CD4-positive, alpha-beta T cell treated with Interleukin-12 subunit alpha and Interleukin-12 subunit beta, for 1 hour (primary cell): Measurements from ENCODE around the gene PAF1.
A peak's percentile ranks its signal among the peaks of the same experiment; 100 is the strongest.
"Not testable (repeated sequence)": the region's sequence is repeated elsewhere in the genome, so short reads cannot be mapped to it uniquely, and the experiment has no call there.

Source experiments
- DNase-seq: peaks from one replicate; pipeline ENCODE4 v3.0.0-alpha.2; 2020

PAF1 gene

GRCh38 chr19:39351537-39352064 lies 39.3 kb downstream of the PAF1 start:
- DNase-seq = peak; percentile 45

DNA sequence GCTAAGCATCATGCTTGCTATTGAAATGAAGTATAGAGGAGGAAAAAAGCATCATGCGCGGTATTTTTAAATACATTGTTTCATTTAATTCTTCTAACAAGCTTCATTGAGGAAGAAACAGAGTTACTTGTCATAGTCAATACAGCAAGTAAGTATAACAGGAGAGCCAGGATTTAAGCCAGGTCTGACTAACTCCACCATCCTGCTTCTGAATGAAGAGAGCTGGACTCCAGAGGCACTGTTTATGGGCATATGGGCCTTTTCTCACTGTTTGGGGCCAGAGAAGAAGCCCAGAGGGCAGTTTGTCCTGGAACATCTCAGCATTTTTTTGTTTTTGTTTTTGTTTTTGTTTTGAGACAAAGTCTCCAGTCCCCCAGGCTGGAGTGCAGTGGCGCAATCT lies 40.8 kb downstream of the PAF1 start:
- no peak for DNase-seq

DNA sequence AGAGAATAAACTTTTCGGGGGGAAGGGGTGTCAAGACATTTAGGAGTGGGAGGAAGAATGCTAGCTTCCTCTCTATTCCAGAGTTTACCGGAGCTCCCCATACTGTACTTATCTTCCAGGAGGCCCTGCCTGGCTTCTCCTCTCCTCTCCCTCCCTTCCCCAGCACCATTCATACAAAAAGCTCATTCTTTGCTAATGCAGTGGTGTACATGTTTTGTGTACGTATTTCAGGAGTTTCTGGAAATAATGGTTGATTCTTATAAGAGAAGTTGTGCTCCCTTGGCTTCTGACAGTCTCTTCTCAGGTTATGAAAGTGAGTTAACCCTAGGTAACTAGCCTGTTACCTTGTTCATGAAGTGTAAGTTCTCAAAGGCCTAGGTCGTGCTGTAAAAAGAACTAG lies 41.6 kb downstream of the PAF1 start:
- DNase-seq = no peak

DNA sequence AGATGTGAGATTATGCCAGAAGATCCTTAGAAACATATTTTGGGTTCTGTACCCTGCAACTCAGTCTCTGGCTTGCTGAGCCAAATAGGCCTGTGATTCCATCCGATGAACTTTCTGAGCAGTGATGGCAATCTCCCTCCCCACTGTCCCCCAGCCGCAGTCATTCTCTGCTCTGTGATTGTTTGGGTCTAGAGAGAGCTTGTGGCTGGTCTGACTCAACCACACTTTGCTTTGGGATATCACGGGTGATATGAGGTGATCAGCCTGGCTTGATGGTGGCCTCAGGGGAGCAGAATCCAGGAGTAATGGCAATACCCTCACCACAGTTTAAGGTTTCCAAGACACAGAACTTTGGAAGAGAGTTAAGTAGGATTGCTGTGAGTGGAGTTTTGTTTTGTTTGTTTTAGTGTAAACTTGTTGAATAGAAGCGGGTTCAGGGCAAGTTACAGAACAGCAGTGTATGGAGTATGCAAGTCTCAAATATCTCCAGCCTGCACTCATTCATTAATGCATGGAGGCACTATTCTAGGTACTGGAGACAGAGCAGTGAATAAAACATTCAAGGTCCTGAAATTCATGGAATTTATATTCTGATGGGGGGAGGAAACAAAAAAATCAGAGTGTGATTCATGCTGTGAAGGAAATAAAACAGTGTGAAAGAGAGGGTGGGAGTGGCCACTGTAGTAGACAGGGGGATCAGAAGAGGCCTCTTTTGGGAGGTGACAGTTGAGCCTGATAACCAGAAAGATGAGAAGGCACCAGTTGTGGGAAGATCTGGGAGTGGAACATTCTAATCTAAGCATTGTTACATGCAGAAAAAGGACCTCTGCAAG lies 43.4 kb downstream of the PAF1 start:
- no peak for DNase-seq

- DNase-seq = no peak
Measured at GRCh38 chr19:39345956-39346355, 45.0 kb downstream of the PAF1 start.

DNA sequence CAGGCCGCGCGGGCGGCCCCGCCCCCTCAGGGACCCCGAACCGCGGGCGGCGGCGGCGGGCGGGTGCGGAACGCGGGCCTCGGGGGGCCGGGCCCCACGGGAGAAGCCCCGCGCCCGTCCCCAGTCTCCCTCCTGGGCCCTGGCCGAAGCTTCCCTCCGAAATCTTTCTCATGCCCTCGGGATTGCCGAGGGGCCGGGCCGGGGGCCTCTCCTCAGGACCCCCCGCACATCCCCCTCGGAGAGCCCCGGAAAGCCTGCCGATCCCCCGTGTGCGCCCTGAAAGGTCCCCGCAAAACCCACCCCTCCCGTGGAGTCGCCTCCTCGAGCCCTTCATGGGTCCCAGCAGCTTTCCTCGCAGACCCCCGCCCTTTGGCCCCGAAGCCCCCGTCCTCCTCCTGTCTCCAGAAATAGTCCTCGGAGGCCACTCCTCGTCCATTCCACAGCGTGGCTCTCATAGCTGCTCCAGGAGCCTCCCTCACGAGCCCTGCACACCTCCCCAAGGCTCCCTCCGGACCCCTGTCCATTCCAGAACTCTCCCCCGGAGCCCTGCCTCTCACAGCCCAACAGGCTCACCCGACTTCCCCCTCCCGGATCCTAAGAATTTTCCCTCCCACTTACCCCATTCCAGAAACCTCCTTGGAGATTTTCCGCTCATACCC lies 48.1 kb downstream of the PAF1 start:
- DNase-seq = no peak

DNA sequence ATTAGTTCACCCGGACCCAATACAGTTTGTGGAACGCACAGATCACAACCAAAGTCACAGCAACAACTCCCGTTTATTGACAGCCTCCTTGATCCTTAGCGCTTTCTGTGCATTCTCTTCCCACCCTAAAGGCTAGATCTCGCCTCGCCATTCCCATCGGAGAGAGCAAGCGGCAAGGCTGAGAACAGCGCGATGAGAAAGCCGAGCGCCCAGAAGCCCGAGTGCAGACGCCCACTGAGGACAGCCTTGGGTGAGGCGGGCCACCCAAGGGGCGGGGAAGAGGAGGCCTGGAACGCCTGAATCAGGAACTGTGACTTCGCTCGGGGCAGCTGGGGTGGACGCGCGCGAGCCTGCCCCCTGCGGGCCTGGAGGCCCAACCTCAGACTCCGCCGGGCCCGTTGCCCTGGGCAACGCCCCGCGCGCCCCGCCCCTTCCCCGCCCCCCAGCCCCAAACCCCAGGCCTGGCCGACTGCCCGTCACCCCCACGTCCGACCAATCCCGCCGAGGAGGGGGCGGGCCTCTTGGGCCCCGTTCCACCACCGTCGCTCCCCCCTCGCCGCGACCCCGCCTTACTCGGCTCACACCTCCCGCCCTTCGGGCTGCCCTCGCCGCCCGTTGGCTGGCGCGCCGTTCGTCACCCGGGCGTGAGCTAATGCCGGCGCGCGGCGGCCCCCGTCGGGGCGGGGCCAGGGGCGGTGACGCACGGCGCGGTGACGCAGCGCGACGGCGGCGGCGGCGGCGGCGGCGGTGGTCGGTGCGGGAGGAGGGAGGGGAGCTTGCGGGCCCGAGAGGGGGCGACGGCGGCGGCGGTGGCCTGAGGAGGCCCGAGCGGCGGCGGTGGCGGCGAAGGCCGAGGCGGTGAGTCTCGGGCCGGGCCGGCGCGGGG lies 48.9 kb downstream of the PAF1 start, which contains the start of gene SAMD4B:
Gene SAMD4B (plus strand): TSS at position 703 of the 886 bp plus-strand sequence. CDS start 14,473 bp downstream, outside the sequence.
- DNase-seq = peak; percentile 100

DNA sequence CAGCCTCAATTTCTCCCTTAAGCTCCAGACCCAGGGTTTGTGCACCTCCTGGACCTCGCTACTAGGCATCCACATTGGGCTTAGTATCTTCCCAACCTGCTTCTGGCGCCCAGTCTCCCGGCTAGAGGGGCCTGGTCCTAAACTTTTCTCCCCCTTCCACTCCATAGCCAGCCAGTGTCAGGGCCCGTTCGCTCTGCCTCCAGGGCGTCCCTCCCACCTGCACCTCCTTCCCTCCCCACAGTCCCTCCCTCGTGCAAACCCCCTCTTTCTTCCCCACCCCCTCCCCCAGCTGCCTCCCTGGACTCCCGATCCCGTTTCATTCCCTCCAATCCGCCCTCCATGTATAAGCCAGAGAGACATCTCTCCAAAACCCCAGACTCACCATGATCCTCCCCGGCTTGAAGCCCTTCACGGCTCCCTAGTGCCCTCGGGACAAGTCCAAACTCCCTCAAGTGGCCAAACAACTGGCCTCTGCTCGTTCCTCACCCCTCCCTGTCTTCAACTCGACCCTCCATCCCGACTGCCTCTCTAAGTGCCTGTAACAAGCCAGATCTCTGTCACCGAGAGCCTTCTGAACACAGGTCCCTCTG lies 49.7 kb downstream of the PAF1 start:
- peak; percentile 23 for DNase-seq

GRCh38 chr19:39340156-39340555 lies 50.8 kb downstream of the PAF1 start:
- not testable (repeated sequence) for DNase-seq

DNA sequence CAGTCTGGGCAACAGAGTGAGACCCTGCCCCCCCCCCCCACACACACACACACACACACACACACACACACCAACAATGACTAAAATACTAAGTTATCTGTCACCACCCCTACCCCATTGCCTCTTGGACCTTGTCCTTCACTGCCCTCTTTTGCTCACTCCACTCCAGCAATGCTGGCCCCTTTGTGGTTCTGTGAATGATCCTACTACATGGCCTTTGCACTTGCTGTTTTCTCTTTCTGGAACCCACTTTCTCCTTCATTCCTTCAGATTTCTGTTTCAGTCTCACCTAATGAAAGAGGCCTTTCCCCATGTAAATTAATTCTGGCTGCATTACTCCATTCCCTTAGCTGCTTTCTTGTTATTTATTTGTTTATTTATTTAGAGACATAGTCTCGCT lies 51.2 kb downstream of the PAF1 start:
- no peak for DNase-seq

DNA sequence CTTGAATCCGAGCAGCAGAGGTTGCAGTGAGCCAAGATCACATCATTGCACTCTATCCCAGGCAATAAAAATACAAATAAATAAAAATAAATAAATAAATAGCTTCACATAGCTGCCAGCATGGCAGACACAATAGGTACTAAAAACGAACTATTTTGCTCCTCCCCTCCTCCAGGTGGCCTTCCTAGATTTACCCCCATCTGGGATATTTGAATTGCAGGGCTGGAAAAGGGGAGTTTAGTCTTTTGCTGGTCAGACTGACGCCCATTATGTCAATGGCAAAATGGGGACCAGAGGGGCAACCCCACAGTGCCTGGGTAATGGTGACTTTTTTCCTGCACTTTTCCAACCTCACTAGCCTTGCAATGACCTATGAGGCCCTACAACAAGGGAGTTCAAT lies 54.4 kb downstream of the PAF1 start:
- DNase-seq = no peak
